ENCODE measurements around the gene SGSM1.
"Not testable (repeated sequence)": the region's sequence is repeated elsewhere in the genome, so short reads cannot be mapped to it uniquely, and the experiment has no call there.

Gene SGSM1

GRCh38 chr22:24901448-24901847, 95.4 kb downstream of the SGSM1 start:
- no peak for DNase-seq

- no peak for DNase-seq
Observed at GRCh38 chr22:24905909-24906308, 99.9 kb downstream of the SGSM1 start.

GRCh38 chr22:24907101-24907500, 101.1 kb downstream of the SGSM1 start:
- DNase-seq: not testable (repeated sequence)

GRCh38 chr22:24920029-24920428, 114.0 kb downstream of the SGSM1 start:
- DNase-seq: no peak

GRCh38 chr22:24925586-24926427, 119.8 kb downstream of the SGSM1 start:
- DNase-seq: no peak

- DNase-seq: no peak
Observed at GRCh38 chr22:24926428-24926725, 120.4 kb downstream of the SGSM1 start.

GRCh38 chr22:24926849-24927579, 121.0 kb downstream of the SGSM1 start:
- DNase-seq: no peak

- no peak for DNase-seq
Observed at GRCh38 chr22:24928322-24928721, 122.3 kb downstream of the SGSM1 start.

- DNase-seq: no peak
Observed at GRCh38 chr22:24930678-24931077, 124.7 kb downstream of the SGSM1 start.

- no peak for DNase-seq
Observed at GRCh38 chr22:24935771-24936483, 129.9 kb downstream of the SGSM1 start.

- no peak for DNase-seq
Observed at GRCh38 chr22:24937114-24937513, 131.1 kb downstream of the SGSM1 start.

- no peak for DNase-seq
Observed at GRCh38 chr22:24938741-24939341, 132.8 kb downstream of the SGSM1 start.

- no peak for DNase-seq
Observed at GRCh38 chr22:24942301-24942700, 136.3 kb downstream of the SGSM1 start.

GRCh38 chr22:24944217-24944937, 138.4 kb downstream of the SGSM1 start:
- no peak for DNase-seq

GRCh38 chr22:24945430-24945829, 139.4 kb downstream of the SGSM1 start:
- DNase-seq: no peak

- no peak for DNase-seq
Observed at GRCh38 chr22:24947383-24947782, 141.4 kb downstream of the SGSM1 start.

- no peak for DNase-seq
Observed at GRCh38 chr22:24947881-24948280, 141.9 kb downstream of the SGSM1 start.

GRCh38 chr22:24948356-24949202, 142.6 kb downstream of the SGSM1 start:
- no peak for DNase-seq

GRCh38 chr22:24950272-24950902, 144.4 kb downstream of the SGSM1 start:
- DNase-seq: no peak

GRCh38 chr22:24951942-24952836, 146.2 kb downstream of the SGSM1 start, which contains the start of gene KIAA1671:
Gene KIAA1671, plus strand, starts transcription at chr22:24952716. Its CDS starts 75,284 bp downstream, at chr22:25028000.
- DNase-seq: peak; percentile 88

Data from stimulated activated CD4-positive, alpha-beta T cell treated with anti-CD3 and anti-CD28 coated beads, Interleukin-4, amount 100 ng/mL, for 1 hour (primary cell).